KMS-11 (cell line): ENCODE data around the gene BARX2.

Source experiments
- H2AFZ ChIP-seq: fragments of 200-600 bp; sonication (generic); 2 replicates; pipeline ENCODE4 v1.6.1; 2016; ENCODE audit warnings: antibody characterized with exemption, mixed run types, low read depth
- H3K27ac ChIP-seq: fragments of 200-600 bp; sonication (generic); 2 replicates; pipeline ENCODE4 v1.6.1; 2016; ENCODE audit warnings: mild to moderate bottlenecking, mixed run types
- H3K27me3 ChIP-seq: fragments of 200-600 bp; sonication (generic); 2 replicates; pipeline ENCODE4 v1.6.1; 2017; ENCODE audit warnings: mild to moderate bottlenecking, low read depth, mixed run types, moderate library complexity; ENCODE audit not compliant: insufficient read depth
- H3K36me3 ChIP-seq: fragments of 200-600 bp; sonication (generic); 2 replicates; pipeline ENCODE4 v1.6.1; 2017; ENCODE audit warnings: mild to moderate bottlenecking, mixed run types; ENCODE audit not compliant: insufficient read depth
- H3K4me1 ChIP-seq: fragments of 200-600 bp; sonication (generic); 2 replicates; pipeline ENCODE4 v1.6.1; 2016; ENCODE audit warnings: mild to moderate bottlenecking, low read depth, mixed run types; ENCODE audit not compliant: poor library complexity, severe bottlenecking
- H3K4me2 ChIP-seq: fragments of 200-600 bp; sonication (generic); 2 replicates; pipeline ENCODE4 v1.7.0; 2016; ENCODE audit warnings: mild to moderate bottlenecking, mixed run types
- H3K4me3 ChIP-seq: fragments of 200-600 bp; sonication (generic); IDR thresholded peaks from 2 replicates; pipeline ENCODE4 v1.6.1; 2017; ENCODE audit warnings: low read depth, low read length, mixed read lengths; ENCODE audit not compliant: insufficient read depth
- H3K79me2 ChIP-seq: fragments of 200-600 bp; sonication (generic); 2 replicates; pipeline ENCODE4 v1.6.1; 2016; ENCODE audit warnings: low read depth, mixed run types; ENCODE audit not compliant: insufficient read depth
- H3K9ac ChIP-seq: fragments of 200-600 bp; sonication (generic); 2 replicates; pipeline ENCODE4 v1.6.1; 2016; ENCODE audit warnings: mild to moderate bottlenecking, mixed run types
- H4K20me1 ChIP-seq: fragments of 200-600 bp; sonication (generic); 2 replicates; pipeline ENCODE4 v1.6.1; 2016; ENCODE audit warnings: mild to moderate bottlenecking, mixed run types; ENCODE audit not compliant: insufficient read depth
- TF ChIP-seq, protein P1 (sequence below): fragments of 200-600 bp; sonication (generic); conservative IDR thresholded peaks from 2 replicates; pipeline ENCODE4 v1.6.1; 2017; ENCODE audit warnings: low read depth, mild to moderate bottlenecking, antibody characterized with exemption, low read length, moderate library complexity, mixed read lengths

The BARX2 gene

DNA sequence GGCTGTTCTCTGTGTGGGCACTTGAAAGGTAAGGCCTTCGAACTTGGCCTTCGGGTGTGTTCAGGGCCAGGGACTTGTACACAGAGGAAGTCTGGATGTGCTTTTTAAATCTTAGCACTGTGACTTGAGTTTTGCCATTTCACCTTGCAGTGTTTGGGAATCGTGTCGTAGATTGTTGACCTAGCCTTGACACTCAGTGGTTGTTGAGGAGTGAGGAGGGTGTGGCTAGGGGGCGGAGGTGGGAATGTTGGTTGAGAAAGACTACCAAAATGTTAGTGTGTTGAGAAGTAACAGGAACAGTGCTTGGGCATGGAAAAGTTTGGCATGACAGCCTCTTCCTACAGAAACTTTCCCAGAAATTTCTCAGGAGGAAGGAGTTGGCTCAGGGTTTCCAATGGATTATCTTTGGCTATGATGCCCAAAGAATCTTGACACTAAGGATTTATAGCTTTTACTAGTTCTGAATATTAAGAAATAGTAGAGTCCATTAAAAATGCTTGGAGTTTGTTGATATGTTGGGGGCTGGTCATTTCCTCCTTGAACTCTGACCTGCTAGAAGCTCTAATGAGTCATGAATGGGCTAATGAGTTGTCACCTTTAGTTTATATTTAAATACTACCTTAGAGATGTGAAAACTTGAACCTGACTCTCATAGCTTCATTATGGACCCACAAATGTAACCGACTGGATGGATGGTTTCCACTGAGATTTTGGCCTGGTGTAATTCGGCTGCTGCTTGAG, 40.6 kb downstream of the BARX2 start:
- Histone ChIP-seq H3K4me3 (no peak overlapping the region), H3K4me2 (no peak overlapping the region), H3K4me1 (peaks cover 7% of the 10 kb centered on the region), H3K27me3 (no peaks in the 10 kb centered on the region), H2AFZ (no peak overlapping the region), H3K36me3 (no peaks in the 10 kb centered on the region), H4K20me1 (no peaks in the 10 kb centered on the region), H3K27ac (no peak overlapping the region), H3K79me2 (no peaks in the 10 kb centered on the region), H3K9ac (no peak overlapping the region)
- TF ChIP-seq, protein P1, sequence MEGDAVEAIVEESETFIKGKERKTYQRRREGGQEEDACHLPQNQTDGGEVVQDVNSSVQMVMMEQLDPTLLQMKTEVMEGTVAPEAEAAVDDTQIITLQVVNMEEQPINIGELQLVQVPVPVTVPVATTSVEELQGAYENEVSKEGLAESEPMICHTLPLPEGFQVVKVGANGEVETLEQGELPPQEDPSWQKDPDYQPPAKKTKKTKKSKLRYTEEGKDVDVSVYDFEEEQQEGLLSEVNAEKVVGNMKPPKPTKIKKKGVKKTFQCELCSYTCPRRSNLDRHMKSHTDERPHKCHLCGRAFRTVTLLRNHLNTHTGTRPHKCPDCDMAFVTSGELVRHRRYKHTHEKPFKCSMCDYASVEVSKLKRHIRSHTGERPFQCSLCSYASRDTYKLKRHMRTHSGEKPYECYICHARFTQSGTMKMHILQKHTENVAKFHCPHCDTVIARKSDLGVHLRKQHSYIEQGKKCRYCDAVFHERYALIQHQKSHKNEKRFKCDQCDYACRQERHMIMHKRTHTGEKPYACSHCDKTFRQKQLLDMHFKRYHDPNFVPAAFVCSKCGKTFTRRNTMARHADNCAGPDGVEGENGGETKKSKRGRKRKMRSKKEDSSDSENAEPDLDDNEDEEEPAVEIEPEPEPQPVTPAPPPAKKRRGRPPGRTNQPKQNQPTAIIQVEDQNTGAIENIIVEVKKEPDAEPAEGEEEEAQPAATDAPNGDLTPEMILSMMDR, result no peak

DNA sequence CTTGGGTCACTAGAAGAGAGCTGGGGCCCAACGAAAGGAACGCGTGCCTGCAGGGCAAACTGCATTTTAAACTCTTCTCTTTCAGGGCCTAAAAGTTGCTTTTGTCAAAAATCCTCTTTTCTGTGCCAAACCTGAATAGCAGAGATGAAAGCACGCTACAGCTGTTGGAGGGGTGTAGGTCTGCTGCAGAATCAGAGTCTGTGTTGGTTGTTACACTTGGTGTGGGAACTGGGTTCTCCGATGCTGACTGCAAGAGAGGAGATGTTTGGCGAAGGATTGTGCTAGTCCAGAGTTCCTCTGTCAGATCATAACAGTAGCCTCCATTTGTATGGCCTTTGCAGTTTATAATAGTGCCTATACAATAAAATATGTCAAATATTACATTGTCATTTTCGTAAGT, 41.8 kb downstream of the BARX2 start:
- no peak overlapping the region for H3K9ac ChIP-seq
- no peak overlapping the region for H3K4me3 ChIP-seq
- no peaks in the 10 kb centered on the region for H3K79me2 ChIP-seq
- H4K20me1 ChIP-seq, result no peaks in the 10 kb centered on the region
- H3K27ac ChIP-seq, result no peak overlapping the region
- H3K4me2 ChIP-seq, result no peak overlapping the region
- TF ChIP-seq, protein P1, result no peak
- no peaks in the 10 kb centered on the region for H3K36me3 ChIP-seq
- H3K4me1 ChIP-seq, result peaks cover 7% of the 10 kb centered on the region
- no peak overlapping the region for H2AFZ ChIP-seq
- no peaks in the 10 kb centered on the region for H3K27me3 ChIP-seq

DNA sequence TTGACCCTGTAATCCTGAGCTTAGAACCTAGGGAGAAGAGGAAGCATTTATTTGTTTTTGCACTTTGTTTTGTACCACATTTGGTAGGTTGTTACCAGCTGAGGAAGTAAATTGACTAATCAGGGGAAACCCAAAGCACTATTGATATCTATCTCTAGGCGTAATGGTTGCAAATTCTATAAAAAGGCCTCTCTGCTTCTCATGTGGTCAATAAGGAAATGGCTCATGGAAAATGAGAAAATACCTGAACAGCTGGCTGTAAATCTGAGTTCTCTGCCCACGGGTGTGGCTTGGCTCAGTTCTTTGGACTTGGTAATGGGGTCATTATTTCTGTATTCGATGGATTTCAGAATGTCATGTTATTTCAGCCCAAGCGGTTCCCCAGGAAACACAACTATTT, 42.4 kb downstream of the BARX2 start:
- Histone ChIP-seq H3K4me2 (no peak overlapping the region), H3K4me1 (peaks cover 7% of the 10 kb centered on the region)

DNA sequence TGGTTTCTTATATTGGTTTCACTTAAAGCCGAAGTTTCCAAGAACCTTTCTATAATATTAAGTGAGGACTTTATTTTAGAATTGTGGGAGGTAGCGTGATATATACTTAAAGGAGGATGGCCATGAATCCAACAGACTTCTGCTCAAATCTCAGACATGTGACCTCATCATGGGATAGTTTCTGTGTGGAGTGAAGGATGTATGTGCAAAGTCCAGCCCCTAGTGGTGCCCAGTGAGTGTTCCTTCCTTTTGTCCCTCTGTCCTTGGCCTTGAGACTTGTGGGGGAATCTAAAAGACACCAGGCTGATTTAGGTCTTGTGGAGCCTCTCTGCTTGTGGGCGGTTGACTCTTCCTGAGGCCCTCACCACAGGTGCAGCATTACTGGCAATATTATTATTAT, 43.7 kb downstream of the BARX2 start:
- Histone ChIP-seq H4K20me1 (no peaks in the 10 kb centered on the region), H3K79me2 (no peaks in the 10 kb centered on the region), H3K27ac (no peak overlapping the region), H3K4me1 (peaks cover 7% of the 10 kb centered on the region), H3K9ac (no peak overlapping the region), H3K27me3 (no peaks in the 10 kb centered on the region), H3K36me3 (no peaks in the 10 kb centered on the region), H2AFZ (no peak overlapping the region), H3K4me2 (no peak overlapping the region), H3K4me3 (no peak overlapping the region)
- TF ChIP-seq, protein P1, result no peak

More for the DNA sequence above, 42.4 kb downstream of the BARX2 start:
- H3K4me3 ChIP-seq, result no peak overlapping the region
- no peaks in the 10 kb centered on the region for H3K27me3 ChIP-seq
- no peak overlapping the region for H2AFZ ChIP-seq
- H4K20me1 ChIP-seq, result no peaks in the 10 kb centered on the region
- no peaks in the 10 kb centered on the region for H3K79me2 ChIP-seq
- TF ChIP-seq, protein P1, result no peak
- no peak overlapping the region for H3K27ac ChIP-seq
- H3K36me3 ChIP-seq, result no peaks in the 10 kb centered on the region
- no peak overlapping the region for H3K9ac ChIP-seq
